WTC11 (cell line): Measurements from ENCODE around the gene CACNA2D3. TPM values are rescaled to one million over a fixed set of nuclear protein-coding genes. Genes with fewer than 3 reads are reported as not detected.
"Not testable (repeated sequence)": the region's sequence is repeated elsewhere in the genome, so short reads cannot be mapped to it uniquely, and the experiment has no call there.

ENCODE experiments used
- ATAC-seq: fragments of 200-7000 bp; cut with Tn5 transposase; 2 replicates; pipeline ENCODE4 v1.10.0; 2021; ENCODE audit warnings: mild to moderate bottlenecking, moderate library complexity
- CTCF ChIA-PET: fragments of 300-600 bp; sonication (Branson Sonifier 250); formaldehyde crosslinking; loops from one replicate; lab custom pipeline; 2021; ENCODE audit warnings: antibody characterized with exemption; lab: Charles Lee
- POLR2A ChIA-PET: fragments of 350-600 bp; sonication (Branson Sonifier 250); formaldehyde crosslinking; loops from one replicate; lab custom pipeline; 2021; ENCODE audit warnings: antibody characterized with exemption; lab: Charles Lee
- DNase-seq: peaks from one replicate; pipeline ENCODE4 v3.0.0; 2021; ENCODE audit warnings: low spot score
- H3K27ac Mint-ChIP-seq: 2 replicates; pipeline ENCODE4 v1.8.0; 2021; ENCODE audit warnings: mixed read lengths
- H3K27me3 Mint-ChIP-seq: 2 replicates; pipeline ENCODE4 v1.8.0; 2021; ENCODE audit warnings: low read depth, mild to moderate bottlenecking, moderate library complexity, mixed read lengths
- H3K36me3 Mint-ChIP-seq: 2 replicates; pipeline ENCODE4 v1.8.0; 2021; ENCODE audit warnings: mixed read lengths
- H3K4me1 Mint-ChIP-seq: 2 replicates; pipeline ENCODE4 v1.8.0; 2022; ENCODE audit warnings: mixed read lengths
- H3K4me3 Mint-ChIP-seq: 2 replicates; pipeline ENCODE4 v1.8.0; 2021; ENCODE audit warnings: mild to moderate bottlenecking, moderate library complexity, mixed read lengths
- H3K9me3 Mint-ChIP-seq: 2 replicates; pipeline ENCODE4 v1.8.0; 2021; ENCODE audit warnings: mixed read lengths
- AFF4 ChIP-seq: sonication (generic); formaldehyde crosslinking; IDR thresholded peaks from 2 replicates; pipeline ENCODE4 v1.8.1; 2023; ENCODE audit warnings: mild to moderate bottlenecking, missing genetic modification reagents, borderline replicate concordance
- AR ChIP-seq: fragments of 250-450 bp; sonication (Bioruptor Pico); IDR thresholded peaks from 2 replicates; pipeline ENCODE4 v1.9.0; 2021; ENCODE audit warnings: mild to moderate bottlenecking
- EMX1 ChIP-seq: fragments of 250-450 bp; sonication (Bioruptor Pico); IDR thresholded peaks from 2 replicates; pipeline ENCODE4 v1.8.0; 2021; ENCODE audit warnings: mild to moderate bottlenecking
- ERG ChIP-seq: fragments of 250-450 bp; sonication (Bioruptor Pico); IDR thresholded peaks from 2 replicates; pipeline ENCODE4 v1.8.0; 2021; ENCODE audit warnings: mild to moderate bottlenecking
- NFATC4 ChIP-seq: fragments of 250-450 bp; sonication (Bioruptor Pico); IDR thresholded peaks from 2 replicates; pipeline ENCODE4 v1.9.0; 2021; ENCODE audit warnings: mild to moderate bottlenecking
- PRRX2 ChIP-seq: fragments of 250-450 bp; sonication (Bioruptor Pico); IDR thresholded peaks from 2 replicates; pipeline ENCODE4 v1.8.0; 2021; ENCODE audit warnings: mild to moderate bottlenecking
- TEAD1 ChIP-seq: sonication (generic); formaldehyde crosslinking; IDR thresholded peaks from 2 replicates; pipeline ENCODE4 v1.8.0; 2022; ENCODE audit warnings: mild to moderate bottlenecking, missing genetic modification reagents
- USF2 ChIP-seq: sonication (generic); formaldehyde crosslinking; IDR thresholded peaks from 2 replicates; pipeline ENCODE4 v1.8.1; 2023; ENCODE audit warnings: mild to moderate bottlenecking, missing genetic modification reagents, moderate library complexity
- ZNF416 ChIP-seq: fragments of 250-450 bp; sonication (Bioruptor Pico); IDR thresholded peaks from 2 replicates; pipeline ENCODE4 v1.9.0; 2021; ENCODE audit warnings: mild to moderate bottlenecking, inconsistent platforms
- ZNF425 ChIP-seq: fragments of 250-450 bp; sonication (Bioruptor Pico); conservative IDR thresholded peaks from 2 replicates; pipeline ENCODE4 v1.9.0; 2021; ENCODE audit warnings: mild to moderate bottlenecking
- ZNF532 ChIP-seq: fragments of 250-450 bp; sonication (Bioruptor Pico); IDR thresholded peaks from 2 replicates; pipeline ENCODE4 v1.9.0; 2021; ENCODE audit warnings: mild to moderate bottlenecking, borderline replicate concordance
- ZNF671 ChIP-seq: fragments of 250-450 bp; sonication (Bioruptor Pico); IDR thresholded peaks from 2 replicates; pipeline ENCODE4 v1.8.0; 2021; ENCODE audit warnings: mild to moderate bottlenecking
- total RNA-seq: library from RNA; stranded (reverse); gene quantifications from 3 replicates; pipeline ENCODE4 v1.2.3, GENCODE V29; 2021

The CACNA2D3 gene
- total RNA-seq, 1 experiment from 2014 or later = 5.0 TPM

GRCh38 chr3:54630101-54630623, 507.8 kb downstream of the CACNA2D3 start (continued):
- no peak for TF ChIP-seq USF2 (CRISPR knock-in tag)
- TF ChIP-seq, all 79 proteins: peak for 27

- peaks cover 27% of the 10 kb centered on the region for H3K4me1 Mint-ChIP-seq
- DNase-seq, H3K36me3 Mint-ChIP-seq, ATAC-seq, H3K4me3 Mint-ChIP-seq, H3K27me3 Mint-ChIP-seq, H3K27ac Mint-ChIP-seq: not testable (repeated sequence)
- CTCF ChIA-PET = interaction anchor here (1.7 to 2.0 kb wide), 4 partner anchors 93 to 202 kb away, joined by 6 to 8 read pairs (median 6); no protein-coding TSS in a partner anchor
- TF ChIP-seq PRRX2 (CRISPR knock-in tag) (peak; percentile 90), ERG (CRISPR knock-in tag) (peak; percentile 89), AFF4 (CRISPR knock-in tag) (peak; percentile 69; the same call in 1 of the 2 replicates), TEAD1 (CRISPR knock-in tag) (0 out of 2 replicates have a peak, but pooled peaks have one; percentile 1), ZNF671 (CRISPR knock-in tag) (peak; percentile 92), ZNF532 (CRISPR knock-in tag) (peak; percentile 88), EMX1 (CRISPR knock-in tag) (peak; percentile 88), ZNF425 (CRISPR knock-in tag) (peak; percentile 94), NFATC4 (CRISPR knock-in tag) (peak; percentile 95), ZNF416 (CRISPR knock-in tag) (peak; percentile 97), AR (CRISPR knock-in tag) (peak; percentile 94)
- POLR2A ChIA-PET = interaction anchor here (1.3 to 3.2 kb wide), 2 partner anchors 10 to 198 kb away, joined by 3 to 17 read pairs; no protein-coding TSS in a partner anchor
- peaks cover 18% of the 10 kb centered on the region for H3K9me3 Mint-ChIP-seq
These were observed 508.6 kb downstream of the CACNA2D3 start for GRCh38 chr3:54631001-54631400.
